GM19468 (cell line): ENCODE data around the gene SH3BGRL2.
A peak's percentile ranks its signal among the peaks of the same experiment; 100 is the strongest.

Experiments
- ATAC-seq: cut with Tn5 transposase; IDR thresholded peaks from one replicate; pipeline ENCODE4 v1.9.1; 2021; ENCODE audit warnings: mild to moderate bottlenecking, moderate library complexity, moderate number of reproducible peaks; ENCODE audit not compliant: unreplicated experiment; ENCODE audit errors: extremely low read depth

SH3BGRL2 gene

DNA sequence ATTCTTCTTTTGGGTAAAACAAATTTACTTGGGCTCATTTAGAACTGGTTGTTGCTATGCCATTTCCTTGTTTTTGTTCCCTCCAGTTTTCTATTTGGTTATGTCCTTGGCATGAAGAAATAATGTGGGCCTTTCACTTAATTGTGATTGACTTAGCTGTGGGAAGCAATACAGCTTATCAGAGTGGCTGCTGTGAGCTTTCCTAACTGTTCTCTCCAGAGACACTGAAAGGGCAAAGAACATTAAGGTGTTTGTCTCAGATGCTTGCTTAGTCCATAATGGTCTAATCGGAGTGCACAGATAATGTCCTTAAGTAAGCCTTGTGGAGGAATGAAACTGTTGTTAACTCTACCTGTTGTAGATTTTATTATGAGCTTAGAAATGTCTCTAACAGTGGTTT is 56.6 kb downstream of the SH3BGRL2 start:
- ATAC-seq = no peak

DNA sequence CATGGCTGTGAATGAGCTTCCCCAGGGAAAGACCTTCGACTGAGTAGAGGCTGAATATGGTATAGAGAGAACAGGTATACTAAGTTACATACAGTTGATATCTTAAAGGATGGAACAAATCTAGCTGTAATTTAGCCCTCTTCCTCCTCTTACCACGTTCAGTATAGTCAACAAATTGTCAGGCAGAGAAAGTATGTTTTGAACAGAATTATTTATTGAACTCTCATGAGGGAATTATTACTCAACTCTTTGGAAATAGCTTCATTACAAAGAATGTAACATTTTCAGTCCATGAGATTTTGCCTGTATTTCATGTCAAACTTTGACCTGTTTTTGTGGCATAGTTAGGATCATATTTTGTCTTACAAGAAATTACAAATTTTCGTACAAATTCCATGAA is 63.0 kb downstream of the SH3BGRL2 start:
- no peak for ATAC-seq

DNA sequence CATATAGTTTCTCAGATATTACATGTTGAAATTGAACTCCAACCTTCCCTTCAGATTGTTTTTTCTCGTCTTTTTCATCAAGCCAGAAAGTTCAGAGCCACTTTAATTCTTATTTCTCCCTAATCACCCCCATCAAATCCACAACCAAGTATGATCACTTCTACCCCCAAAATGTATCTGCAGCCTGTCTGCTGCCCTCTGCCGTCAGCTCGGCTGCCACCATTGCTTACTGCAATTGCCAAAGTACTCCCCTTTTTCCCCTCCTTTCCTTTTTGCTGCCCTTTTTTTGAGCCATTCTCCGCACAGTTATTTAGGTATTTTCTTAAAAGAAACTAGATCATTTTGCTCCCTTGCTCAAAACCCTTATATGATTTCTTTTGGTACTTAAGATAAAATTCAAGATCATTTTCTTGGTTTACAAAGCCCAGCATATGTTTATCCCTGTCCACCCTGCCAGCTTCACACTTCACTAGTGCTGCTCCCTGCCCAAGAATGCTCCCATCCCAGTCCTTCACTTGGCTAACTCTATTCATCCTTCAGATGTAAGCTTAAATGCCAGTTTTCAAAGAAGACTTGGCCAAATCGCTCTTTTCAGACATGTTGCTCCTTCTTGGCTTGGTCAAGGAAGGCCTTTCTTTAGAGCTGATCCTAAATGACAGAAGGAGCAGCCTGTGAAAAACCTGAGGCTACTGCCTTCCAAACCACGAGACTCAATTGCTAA is 63.7 kb downstream of the SH3BGRL2 start:
- no peak for ATAC-seq

DNA sequence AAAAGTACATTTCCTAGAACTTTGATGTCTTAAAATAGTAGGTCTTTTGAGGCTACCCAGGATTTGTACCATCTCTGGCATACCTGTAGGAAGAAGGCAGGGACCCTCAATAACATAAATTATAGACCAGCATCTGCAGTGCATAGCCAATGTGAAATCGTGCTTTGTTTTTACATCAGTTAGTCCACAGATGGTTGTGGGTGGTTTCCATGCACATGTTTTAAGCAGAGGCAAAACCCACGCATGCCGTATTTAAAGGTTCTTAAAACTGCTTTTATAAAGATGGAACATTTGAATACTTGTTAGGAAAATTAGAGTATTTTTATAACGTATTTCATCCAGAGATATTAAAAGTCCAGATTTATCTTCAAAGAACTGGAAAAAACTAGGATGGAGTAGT is 66.3 kb downstream of the SH3BGRL2 start:
- no peak for ATAC-seq

DNA sequence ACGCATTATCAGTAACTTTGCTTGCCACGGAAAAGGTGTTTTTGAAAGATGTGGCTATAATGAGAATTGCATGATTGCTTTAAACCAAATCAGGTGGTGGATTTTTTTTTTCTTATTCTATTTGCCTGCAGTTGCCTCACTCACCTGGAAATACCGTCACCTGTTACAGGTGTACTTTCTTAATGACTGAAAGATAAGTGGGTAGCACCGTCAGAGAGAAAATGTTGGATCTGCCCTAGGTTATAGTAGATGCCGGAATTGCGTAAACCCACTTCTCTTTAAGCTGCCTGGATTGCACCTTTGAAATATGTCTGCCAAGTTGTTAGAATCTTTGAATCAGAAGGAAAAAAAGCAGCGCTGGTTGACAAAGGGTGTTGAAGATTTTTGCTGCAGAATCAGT is 68.5 kb downstream of the SH3BGRL2 start:
- ATAC-seq = no peak

DNA sequence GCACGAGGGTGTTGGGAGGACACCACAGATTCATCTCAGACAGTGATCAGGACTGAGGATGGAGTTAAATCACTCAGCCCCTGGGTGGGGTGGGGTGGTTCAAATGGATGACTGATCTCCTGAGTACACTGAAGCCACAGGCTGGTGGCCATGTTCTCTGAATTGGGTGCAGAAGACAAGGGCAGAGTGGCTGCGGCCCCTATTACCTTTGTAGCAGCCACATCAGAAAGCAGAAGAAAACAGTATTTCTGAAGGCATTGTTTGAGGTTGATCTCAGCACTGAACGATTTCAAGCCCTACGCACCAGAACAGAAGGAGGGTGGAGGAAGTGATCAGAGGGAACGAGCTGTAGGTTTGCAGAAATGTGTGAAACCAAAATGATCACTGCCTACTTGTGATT is 71.6 kb downstream of the SH3BGRL2 start:
- ATAC-seq = no peak

GRCh38 chr6:79704200-79704599 is 73.1 kb downstream of the SH3BGRL2 start:
- ATAC-seq = no peak

GRCh38 chr6:79705456-79705995 is 74.4 kb downstream of the SH3BGRL2 start:
- ATAC-seq = no peak

DNA sequence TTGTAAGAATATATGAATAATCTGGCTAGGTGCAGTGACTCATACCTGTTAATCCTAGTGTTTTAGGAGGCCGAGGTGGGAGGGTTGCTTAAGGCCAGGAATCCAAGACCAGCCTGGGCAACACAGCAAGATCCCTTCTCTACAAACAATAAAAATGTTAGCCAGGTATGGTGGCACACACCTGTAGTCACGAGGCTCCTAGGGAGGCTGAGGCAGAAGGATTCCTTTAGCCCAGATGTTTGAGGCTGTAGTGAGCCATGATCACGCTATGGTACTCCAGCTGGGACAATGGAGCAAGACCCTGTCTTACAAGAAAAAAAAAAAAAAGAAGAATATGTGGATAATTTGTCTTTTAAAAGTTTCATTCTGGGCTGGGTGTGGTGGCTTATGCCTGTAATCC is 75.4 kb downstream of the SH3BGRL2 start:
- ATAC-seq = no peak

GRCh38 chr6:79707621-79708020 is 76.5 kb downstream of the SH3BGRL2 start:
- ATAC-seq = no peak

- no peak for ATAC-seq
Observed at GRCh38 chr6:79708095-79708791, 77.1 kb downstream of the SH3BGRL2 start.

DNA sequence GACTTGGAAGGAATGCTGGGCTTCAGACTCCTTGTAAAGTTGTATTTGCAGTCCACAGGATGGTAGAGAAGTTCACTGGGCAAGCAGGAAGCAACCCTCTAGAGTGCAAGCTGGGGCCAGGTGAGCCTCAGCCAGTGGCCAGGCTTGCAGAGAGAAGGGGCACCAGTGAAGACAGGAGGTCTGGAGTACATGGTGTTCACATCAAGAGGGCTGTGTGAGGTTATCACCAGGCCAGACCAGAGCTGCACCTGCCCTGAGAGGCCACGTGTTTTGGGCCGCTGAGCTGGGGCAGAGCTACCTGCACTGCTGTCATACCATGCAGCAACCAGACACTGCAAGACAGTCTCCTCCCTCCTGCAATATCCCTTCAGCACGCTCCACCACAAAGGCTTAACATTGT is 79.0 kb downstream of the SH3BGRL2 start:
- no peak for ATAC-seq

GRCh38 chr6:79711167-79711566 is 80.0 kb downstream of the SH3BGRL2 start:
- no peak for ATAC-seq

DNA sequence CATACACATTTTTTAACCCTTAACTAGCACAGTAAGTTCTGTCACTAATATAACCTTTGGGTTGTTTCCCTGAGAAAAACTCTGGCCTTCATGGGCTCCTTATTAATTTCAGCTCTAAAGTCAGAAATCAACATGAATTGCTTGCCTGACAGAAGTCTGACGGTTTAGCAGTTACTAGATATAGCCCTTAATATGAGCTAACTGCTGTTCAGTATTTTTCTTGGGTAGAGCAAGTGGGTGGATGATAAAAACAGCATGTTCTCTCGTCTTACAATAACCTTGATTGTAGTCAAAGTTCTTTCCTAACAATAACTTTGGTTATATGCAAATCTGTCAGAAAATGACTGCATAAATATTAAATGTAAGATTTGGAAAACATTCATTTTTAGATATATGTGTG is 81.0 kb downstream of the SH3BGRL2 start:
- no peak for ATAC-seq

GRCh38 chr6:79712616-79713135 is 81.5 kb downstream of the SH3BGRL2 start:
- no peak for ATAC-seq

GRCh38 chr6:79713701-79714322 is 82.7 kb downstream of the SH3BGRL2 start:
- ATAC-seq = peak; percentile 41

DNA sequence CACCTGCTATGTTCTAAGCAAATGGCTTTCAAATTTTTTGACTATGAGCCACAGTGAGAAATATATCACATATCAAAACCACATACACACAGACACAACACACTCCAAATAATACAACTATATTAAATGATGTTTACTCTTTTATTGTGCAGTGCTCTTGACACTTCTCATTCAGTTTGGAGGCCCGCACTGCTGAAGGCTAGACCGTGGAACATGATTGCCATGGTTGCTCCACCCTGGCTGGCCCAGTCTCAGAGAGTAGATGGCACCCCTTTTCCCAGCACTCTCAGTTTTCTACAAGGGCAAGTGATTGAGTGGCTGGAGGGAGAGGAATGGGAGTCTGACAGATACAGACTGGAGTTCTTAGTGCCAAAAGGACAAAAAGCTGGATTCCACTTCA is 86.9 kb downstream of the SH3BGRL2 start:
- no peak for ATAC-seq

DNA sequence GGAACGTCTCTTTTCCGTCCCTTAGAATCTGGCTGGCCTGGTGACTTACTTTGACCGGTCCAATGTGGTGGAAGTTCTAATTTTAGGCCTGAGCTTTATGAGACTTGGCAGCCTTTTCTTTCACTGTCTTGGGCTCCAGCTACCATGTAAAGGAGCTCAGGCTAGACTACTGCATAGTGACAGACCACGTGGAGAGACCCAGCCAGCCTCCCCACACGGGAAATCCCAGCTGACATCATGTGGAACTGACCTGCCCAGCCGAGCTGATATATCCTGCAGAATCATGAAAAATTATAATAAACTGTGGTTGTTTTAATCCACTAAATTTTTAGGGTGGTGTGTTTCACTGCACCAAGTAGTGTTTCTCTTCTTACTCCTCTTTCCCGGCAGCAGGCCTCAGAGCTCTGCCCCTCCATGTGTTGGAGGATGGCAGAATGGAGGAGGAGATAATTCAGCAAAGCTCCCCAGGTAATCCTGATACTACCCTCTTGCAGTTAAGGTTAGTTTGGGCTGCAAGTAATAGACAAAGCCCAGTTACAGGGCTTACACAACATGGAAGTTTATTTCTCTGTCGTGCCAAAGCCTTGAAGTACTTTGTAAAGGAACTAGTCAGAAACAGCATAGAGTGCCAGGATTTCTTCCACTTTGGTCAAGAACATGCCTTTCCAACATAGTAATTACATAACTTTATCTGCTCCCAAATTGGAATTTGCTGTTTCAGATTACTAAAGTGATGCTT is 87.5 kb downstream of the SH3BGRL2 start:
- no peak for ATAC-seq

GRCh38 chr6:79719248-79719960 is 88.3 kb downstream of the SH3BGRL2 start:
- no peak for ATAC-seq

DNA sequence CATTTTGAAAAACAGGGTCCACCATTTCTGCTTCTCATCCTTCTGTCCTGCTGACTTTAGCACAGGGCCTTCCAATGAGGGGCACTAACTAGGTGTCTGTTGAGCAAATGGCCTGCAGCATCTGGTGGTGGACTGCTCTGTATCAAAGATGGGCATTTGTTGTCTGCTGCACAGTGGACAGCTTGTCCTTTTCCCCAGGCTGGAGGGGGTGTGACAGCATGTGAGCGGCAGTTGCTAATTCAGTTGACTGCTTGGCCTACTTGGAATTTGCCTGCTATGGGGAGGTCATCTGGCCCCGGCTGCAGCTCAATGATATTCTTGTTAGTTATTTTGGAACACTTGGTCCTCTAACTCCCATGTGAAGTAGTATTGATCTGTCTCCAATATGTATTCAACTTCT is 93.7 kb downstream of the SH3BGRL2 start:
- ATAC-seq = no peak
